GM12801 (cell line): ENCODE results near the gene GPR31.

Experiments
- TF ChIP-seq, protein P1 (sequence below): IDR thresholded peaks from one replicate; pipeline ENCODE4 v1.5.1; 2011; ENCODE audit warnings: control low read depth; ENCODE audit not compliant: insufficient read length; ENCODE audit errors: extremely low read depth

Gene GPR31

DNA sequence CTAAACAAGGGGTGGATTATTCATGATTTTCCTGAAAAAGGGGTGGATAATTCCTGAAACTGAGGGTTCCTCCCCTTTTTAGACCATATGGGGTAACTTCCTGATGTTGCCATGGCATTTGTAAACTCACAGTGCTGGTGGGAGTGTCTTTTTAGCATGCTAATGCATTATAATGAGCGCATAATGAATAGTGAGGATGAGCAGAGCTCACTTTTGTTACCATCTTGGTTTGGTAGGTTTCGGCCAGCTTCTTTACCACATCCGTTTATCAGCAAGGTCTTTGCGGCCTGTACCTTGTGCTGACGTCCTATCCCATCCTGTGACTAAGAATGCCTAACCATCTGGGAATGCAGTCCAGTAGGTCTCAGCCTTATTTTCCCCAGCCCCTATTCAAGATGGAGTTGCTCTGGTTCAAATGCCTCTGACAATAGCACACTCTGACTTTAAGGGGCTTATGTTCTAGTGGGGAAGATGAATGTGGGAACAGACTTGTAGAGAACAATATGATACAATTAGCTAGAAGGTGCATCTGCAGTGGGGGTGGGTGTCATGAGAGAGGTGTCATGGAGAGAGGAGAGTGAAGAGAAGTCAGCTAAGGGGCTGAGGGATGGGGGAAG is 4.2 kb upstream of the GPR31 start:
- TF ChIP-seq, protein P1, sequence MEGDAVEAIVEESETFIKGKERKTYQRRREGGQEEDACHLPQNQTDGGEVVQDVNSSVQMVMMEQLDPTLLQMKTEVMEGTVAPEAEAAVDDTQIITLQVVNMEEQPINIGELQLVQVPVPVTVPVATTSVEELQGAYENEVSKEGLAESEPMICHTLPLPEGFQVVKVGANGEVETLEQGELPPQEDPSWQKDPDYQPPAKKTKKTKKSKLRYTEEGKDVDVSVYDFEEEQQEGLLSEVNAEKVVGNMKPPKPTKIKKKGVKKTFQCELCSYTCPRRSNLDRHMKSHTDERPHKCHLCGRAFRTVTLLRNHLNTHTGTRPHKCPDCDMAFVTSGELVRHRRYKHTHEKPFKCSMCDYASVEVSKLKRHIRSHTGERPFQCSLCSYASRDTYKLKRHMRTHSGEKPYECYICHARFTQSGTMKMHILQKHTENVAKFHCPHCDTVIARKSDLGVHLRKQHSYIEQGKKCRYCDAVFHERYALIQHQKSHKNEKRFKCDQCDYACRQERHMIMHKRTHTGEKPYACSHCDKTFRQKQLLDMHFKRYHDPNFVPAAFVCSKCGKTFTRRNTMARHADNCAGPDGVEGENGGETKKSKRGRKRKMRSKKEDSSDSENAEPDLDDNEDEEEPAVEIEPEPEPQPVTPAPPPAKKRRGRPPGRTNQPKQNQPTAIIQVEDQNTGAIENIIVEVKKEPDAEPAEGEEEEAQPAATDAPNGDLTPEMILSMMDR: no peak

DNA sequence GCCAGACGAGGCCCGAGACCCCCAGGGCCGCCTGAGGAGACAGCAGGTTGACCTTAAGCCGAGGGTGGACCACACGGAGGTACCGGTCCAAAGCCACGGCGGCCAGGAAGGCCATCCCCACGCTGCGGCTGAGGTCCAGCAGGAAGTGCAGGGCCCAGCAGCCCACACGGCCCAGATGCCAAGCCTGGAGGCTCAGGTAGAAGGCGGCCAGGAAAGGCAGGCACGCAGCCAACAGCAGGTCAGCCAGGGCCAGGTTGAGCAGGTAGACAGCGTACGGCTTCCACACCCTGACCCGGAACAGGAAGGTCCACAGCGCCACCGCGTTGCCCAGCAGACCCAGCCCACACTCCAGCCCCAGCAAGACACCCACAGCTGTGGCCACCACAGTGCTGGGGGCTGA is 366 bp downstream of the GPR31 start:
- TF ChIP-seq, protein P1: no peak

DNA sequence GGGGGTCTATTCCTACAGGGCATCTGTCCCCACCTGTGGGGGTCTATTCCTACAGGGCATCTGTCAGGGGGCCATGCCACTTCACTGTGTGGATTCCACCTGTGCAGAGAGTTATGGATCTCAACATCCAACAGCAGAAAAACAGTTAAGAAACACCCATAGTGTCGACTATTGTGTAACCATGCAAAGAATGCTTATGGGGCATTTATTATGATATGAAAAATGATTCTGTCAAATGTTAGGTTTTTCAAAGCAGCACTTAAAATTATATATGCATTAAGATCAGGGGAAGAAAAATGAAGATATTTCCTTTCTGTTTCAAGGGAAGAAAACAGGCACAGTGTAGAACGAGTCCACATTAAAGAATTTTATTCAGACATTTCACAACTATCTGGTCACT is 2.9 kb downstream of the GPR31 start:
- TF ChIP-seq, protein P1: no peak

DNA sequence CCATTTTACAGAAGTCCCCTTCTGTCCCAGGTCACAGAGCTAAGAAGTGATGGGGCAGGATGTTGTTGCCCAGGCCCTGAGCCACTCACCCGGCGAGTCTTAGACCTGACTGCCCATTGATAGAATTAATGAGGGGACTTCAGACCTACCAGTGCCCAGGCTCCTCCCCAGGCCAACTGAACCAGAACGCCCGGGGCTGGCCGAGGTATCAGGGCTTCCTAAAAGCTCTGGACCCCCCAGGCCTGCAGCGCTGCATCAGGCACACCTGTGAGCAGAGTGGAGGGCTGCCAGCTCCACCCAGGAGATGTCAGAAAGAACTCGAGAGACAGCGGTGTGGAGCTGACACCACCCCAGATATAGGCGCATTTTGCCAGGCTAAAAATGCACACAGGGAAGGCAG is 3.5 kb downstream of the GPR31 start:
- TF ChIP-seq, protein P1: no peak

DNA sequence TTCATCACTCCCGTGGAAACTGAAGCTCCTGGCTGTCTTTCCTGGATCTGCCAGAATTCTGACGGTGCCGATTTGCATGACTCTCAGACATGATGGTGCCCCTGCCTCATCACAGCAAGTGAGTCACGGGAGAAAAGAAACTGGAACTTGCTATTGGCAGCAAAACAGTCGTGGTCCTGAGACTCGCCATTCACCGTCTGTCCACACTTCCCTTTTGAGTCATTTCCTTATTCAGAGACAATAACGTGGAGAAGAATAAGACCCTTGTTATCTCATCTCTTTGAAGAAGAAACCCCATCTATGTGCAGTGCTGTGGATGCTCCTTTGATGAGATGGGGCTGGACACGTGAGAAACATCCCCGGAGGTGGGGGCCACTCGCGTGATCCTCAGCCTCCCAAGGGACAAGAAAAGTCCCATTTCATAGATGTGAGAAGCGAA is 4.2 kb downstream of the GPR31 start:
- TF ChIP-seq, protein P1: no peak

DNA sequence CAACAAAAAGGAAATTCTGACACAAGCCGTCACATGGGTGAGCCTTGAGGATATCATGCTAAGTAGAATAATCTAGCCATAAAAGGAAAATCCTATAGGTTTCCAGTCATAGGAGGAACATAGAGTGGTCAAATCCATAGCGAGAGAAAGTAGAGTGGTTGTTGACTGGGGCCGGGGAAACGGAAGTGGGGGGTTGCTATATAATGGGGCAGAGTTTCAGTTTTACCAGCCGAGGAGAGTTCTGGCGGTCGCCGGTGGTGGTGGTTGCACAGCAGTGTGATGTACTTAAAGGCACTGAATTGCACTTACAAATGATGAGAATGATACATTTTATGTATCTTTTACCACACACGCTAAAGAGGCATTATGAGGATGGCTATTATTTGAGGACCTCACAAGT is 4.9 kb downstream of the GPR31 start:
- TF ChIP-seq, protein P1: no peak

DNA sequence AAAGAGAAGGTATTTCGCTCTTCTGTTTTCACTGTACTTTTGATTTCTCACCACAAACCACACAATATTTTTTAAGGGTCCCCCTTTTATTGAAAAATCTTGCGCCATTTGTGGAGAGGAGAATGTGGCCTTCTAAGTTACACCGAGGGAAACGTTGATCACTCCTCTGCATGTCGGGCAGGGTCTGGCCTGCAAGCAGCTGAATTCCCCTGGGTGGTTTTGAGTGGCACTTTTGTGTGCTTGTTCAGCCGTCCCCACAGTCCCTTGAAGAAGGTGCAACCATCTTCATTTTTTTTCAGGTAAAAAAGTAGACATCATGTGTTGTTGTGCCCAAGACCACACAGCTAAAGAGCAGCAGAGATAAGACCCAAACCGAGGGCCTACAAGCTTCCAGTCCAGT is 6.1 kb downstream of the GPR31 start:
- TF ChIP-seq, protein P1: no peak
